Adrenal gland (tissue), 5 donors: ENCODE results near the gene CDH4.

ENCODE experiments used
- CTCF ChIP-seq, 6 experiments: fragments of 450-650 bp in 4 of 6; fragments of 200-600 bp in 2 of 6; sonication (generic) in 1 of 6; IDR thresholded peaks; 1 replicate in 5 of 6; 2 replicates in 1 of 6; pipeline versions ENCODE4 v1.5.1 to v1.8.0; 2016 to 2021; ENCODE audit warnings: antibody characterized with exemption in 6 of 6, mild to moderate bottlenecking in 2 of 6, moderate library complexity in 1 of 6
- POLR2A ChIP-seq, 2 donors: fragments of 450-650 bp; IDR thresholded peaks; one replicate each; pipeline ENCODE4 v1.6.1; 2017; ENCODE audit warnings: antibody characterized with exemption in 2 of 2, mild to moderate bottlenecking in 2 of 2, moderate library complexity in 1 of 2
- donor health status: DM: no; HTN: no; CAD: no.

- no peak for TF ChIP-seq POLR2A (IDR thresholded peaks at IDR 0.05)
- no peak for TF ChIP-seq CTCF (IDR thresholded peaks at IDR 0.05)
Observed at GRCh38 chr20:61404303-61404702, 152.2 kb downstream of the CDH4 start.
